ENCODE data around the gene PRELID2.
A peak's percentile ranks its signal among the peaks of the same experiment; 100 is the strongest.

PRELID2 gene

GRCh38 chr5:145792840-145793239 is 42.3 kb downstream of the PRELID2 start:
- DNase-seq: no peak

- no peak for DNase-seq
These were observed 43.3 kb downstream of the PRELID2 start for GRCh38 chr5:145791866-145792265.

- DNase-seq: peak; percentile 37
These were observed 47.1 kb downstream of the PRELID2 start for GRCh38 chr5:145787996-145788395.

- no peak for DNase-seq
These were observed 47.6 kb downstream of the PRELID2 start for GRCh38 chr5:145787507-145787906.

GRCh38 chr5:145787001-145787400 is 48.1 kb downstream of the PRELID2 start:
- DNase-seq: no peak

- DNase-seq: no peak
These were observed 54.2 kb downstream of the PRELID2 start for GRCh38 chr5:145780982-145781381.

- DNase-seq: no peak
These were observed 56.8 kb downstream of the PRELID2 start for GRCh38 chr5:145778144-145778900.

- no peak for DNase-seq
These were observed 57.6 kb downstream of the PRELID2 start for GRCh38 chr5:145777445-145778063.

- peak; percentile 68 for DNase-seq
These were observed 58.3 kb downstream of the PRELID2 start for GRCh38 chr5:145776886-145777285.

GRCh38 chr5:145775893-145776444 is 59.2 kb downstream of the PRELID2 start:
- peak; percentile 91 for DNase-seq

- DNase-seq: peak; percentile 23
These were observed 59.7 kb downstream of the PRELID2 start for GRCh38 chr5:145775411-145775810.

GRCh38 chr5:145774442-145774841 is 60.7 kb downstream of the PRELID2 start:
- no peak for DNase-seq

GRCh38 chr5:145772466-145772865 is 62.7 kb downstream of the PRELID2 start:
- DNase-seq: no peak

- no peak for DNase-seq
These were observed 66.3 kb downstream of the PRELID2 start for GRCh38 chr5:145768863-145769262.

GRCh38 chr5:145764325-145764724 is 70.8 kb downstream of the PRELID2 start:
- DNase-seq: no peak

GRCh38 chr5:145762833-145763232 is 72.3 kb downstream of the PRELID2 start:
- DNase-seq: no peak

- DNase-seq: no peak
These were observed 73.9 kb downstream of the PRELID2 start for GRCh38 chr5:145761254-145761653.

- no peak for DNase-seq
These were observed 74.5 kb downstream of the PRELID2 start for GRCh38 chr5:145760660-145761059.

- peak; percentile 27 for DNase-seq
These were observed 82.2 kb downstream of the PRELID2 start for GRCh38 chr5:145752947-145753346.

- DNase-seq: no peak
These were observed 82.6 kb downstream of the PRELID2 start for GRCh38 chr5:145752534-145752933.

- no peak for DNase-seq
These were observed 84.9 kb downstream of the PRELID2 start for GRCh38 chr5:145750199-145750598.

GRCh38 chr5:145743396-145744061 is 91.6 kb downstream of the PRELID2 start:
- DNase-seq: no peak

- DNase-seq: no peak
These were observed 95.3 kb downstream of the PRELID2 start for GRCh38 chr5:145739843-145740242.

- DNase-seq: no peak
These were observed 96.9 kb downstream of the PRELID2 start for GRCh38 chr5:145738227-145738626.
